ENCODE results near the gene RIC3. TPM values are rescaled to one million over a fixed set of nuclear protein-coding genes. Genes with fewer than 3 reads are reported as not detected.

RIC3 gene
- polyA plus RNA-seq, 10 donors: 0.20 to 2.1 (median 0.44) TPM

Other genes with a start within 250 kb of the RIC3 start
- gene OR10A6, start 237.8 kb downstream of the RIC3 start, polyA plus RNA-seq (ENCODE audit: insufficient read length in 10 of 10): under 1 TPM in 1 of 10 donors, not detected in 9; 0.03 TPM
- gene OR10A3, start 227.3 kb downstream of the RIC3 start, polyA plus RNA-seq (ENCODE audit: insufficient read length in 10 of 10): under 1 TPM in 4 of 10 donors, not detected in 6; 0.05 to 0.10 (median 0.08) TPM
- not detected for gene NLRP10, start 203.6 kb downstream of the RIC3 start, polyA plus RNA-seq (ENCODE audit: insufficient read length in 10 of 10)
- 100 to 1,000 TPM; 311 to 442 (median 375) TPM for gene EIF3F, start 181.7 kb downstream of the RIC3 start, polyA plus RNA-seq (ENCODE audit: insufficient read length in 10 of 10)
- gene TUB, start 87.8 kb downstream of the RIC3 start, polyA plus RNA-seq (ENCODE audit: insufficient read length in 10 of 10): 10 to 100 TPM; 11.4 to 21.2 (median 13.1) TPM
- 1 to 10 TPM in 9 of 10 donors, under 1 TPM in 1; 0.54 to 5.5 (median 2.3) TPM for gene LMO1, start 94.9 kb upstream of the RIC3 start, polyA plus RNA-seq (ENCODE audit: insufficient read length in 10 of 10)